Measurements from ENCODE around the gene MMP25. TPM values are rescaled to one million over a fixed set of nuclear protein-coding genes. Genes with fewer than 3 reads are reported as not detected.
"Not testable (repeated sequence)": the region's sequence is repeated elsewhere in the genome, so short reads cannot be mapped to it uniquely, and the experiment has no call there.

Gene MMP25
- polyA plus RNA-seq, 1 donor (not counting 4 experiments of a cell fraction or from before 2014, with no cell fraction given) = 0.09 TPM

DNA sequence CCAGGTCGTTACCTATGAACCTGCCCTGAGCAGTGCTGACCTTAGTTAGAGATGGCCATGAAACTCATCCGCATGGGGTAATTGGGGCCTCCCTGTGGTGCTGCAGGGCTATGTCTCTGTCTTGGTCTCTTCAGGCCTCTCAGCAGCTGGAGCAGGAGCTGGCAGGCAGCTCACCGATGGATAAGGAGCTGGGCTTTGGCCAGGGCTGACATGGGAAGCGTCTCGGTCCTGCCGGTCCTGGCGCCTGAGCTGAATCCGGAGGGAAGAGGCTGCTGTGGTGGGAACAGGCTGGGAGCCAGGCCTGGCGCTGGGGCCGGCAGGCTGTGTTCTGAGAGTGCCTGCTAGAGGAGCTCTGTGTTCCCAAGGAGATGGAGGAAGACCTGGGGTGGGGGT lies 29.2 kb downstream of the MMP25 start:
- H3K9me3 ChIP-seq (ENCODE audit: control insufficient read depth, low read depth, low read length) = no peaks in the 10 kb centered on the region
- H4K20me1 ChIP-seq (ENCODE audit: control insufficient read depth, extremely low read depth, insufficient read depth, low read length) = no peaks in the 10 kb centered on the region
- dilution Hi-C loops (cut with MboI; ENCODE audit: extremely low pct_ligation_motif_present, low sequenced_read_pairs) = no loop called here
- no peak overlapping the region for H3K27ac ChIP-seq (ENCODE audit: control insufficient read depth, insufficient read depth, low read length)
- no peak for FAIRE-seq
- no peak for DNase-seq (ENCODE audit: low read depth, low spot score)
- no peak overlapping the region for H3K4me2 ChIP-seq (ENCODE audit: control insufficient read depth, extremely low read depth, insufficient read depth, low read depth, low read length)
- no peak overlapping the region for H3K4me3 ChIP-seq (ENCODE audit: control insufficient read depth in 2 of 3, extremely low read depth in 1 of 3, insufficient read depth in 2 of 3, low read depth in 1 of 3, low read length in 3 of 3)
- H3K4me1 ChIP-seq (ENCODE audit: control insufficient read depth, extremely low read depth, insufficient read depth, low read length) = no peaks in the 10 kb centered on the region
- H3K27me3 ChIP-seq (ENCODE audit: control insufficient read depth, extremely low read depth, insufficient read depth, low read length) = peaks cover 21% of the 10 kb centered on the region
- H3K36me3 ChIP-seq (ENCODE audit: control insufficient read depth in 2 of 2, extremely low read depth in 1 of 2, insufficient read depth in 2 of 2, low read length in 2 of 2) = no peaks in the 10 kb centered on the region
- H3K9me1 ChIP-seq (ENCODE audit: control insufficient read depth, extremely low read depth, insufficient read depth, low read length) = no peaks in the 10 kb centered on the region
- TF ChIP-seq EZH2 (IDR thresholded peaks at IDR 0.05; ENCODE audit: low read length) = no peak
- TF ChIP-seq, protein P1, sequence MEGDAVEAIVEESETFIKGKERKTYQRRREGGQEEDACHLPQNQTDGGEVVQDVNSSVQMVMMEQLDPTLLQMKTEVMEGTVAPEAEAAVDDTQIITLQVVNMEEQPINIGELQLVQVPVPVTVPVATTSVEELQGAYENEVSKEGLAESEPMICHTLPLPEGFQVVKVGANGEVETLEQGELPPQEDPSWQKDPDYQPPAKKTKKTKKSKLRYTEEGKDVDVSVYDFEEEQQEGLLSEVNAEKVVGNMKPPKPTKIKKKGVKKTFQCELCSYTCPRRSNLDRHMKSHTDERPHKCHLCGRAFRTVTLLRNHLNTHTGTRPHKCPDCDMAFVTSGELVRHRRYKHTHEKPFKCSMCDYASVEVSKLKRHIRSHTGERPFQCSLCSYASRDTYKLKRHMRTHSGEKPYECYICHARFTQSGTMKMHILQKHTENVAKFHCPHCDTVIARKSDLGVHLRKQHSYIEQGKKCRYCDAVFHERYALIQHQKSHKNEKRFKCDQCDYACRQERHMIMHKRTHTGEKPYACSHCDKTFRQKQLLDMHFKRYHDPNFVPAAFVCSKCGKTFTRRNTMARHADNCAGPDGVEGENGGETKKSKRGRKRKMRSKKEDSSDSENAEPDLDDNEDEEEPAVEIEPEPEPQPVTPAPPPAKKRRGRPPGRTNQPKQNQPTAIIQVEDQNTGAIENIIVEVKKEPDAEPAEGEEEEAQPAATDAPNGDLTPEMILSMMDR (optimal IDR thresholded peaks at IDR 0.05 in 1 of 3, IDR thresholded peaks at IDR 0.05 in 1 of 3, conservative IDR thresholded peaks at IDR 0.05 in 1 of 3; ENCODE audit: extremely low read depth in 1 of 3, insufficient read depth in 2 of 3, low read length in 3 of 3) = no peak
- H2AFZ ChIP-seq (ENCODE audit: control insufficient read depth, low read length) = no peak overlapping the region
- H3K79me2 ChIP-seq (ENCODE audit: control insufficient read depth, insufficient read depth, low read length) = no peaks in the 10 kb centered on the region
- H3K9ac ChIP-seq (ENCODE audit: control insufficient read depth, extremely low read depth, insufficient read depth, low read length) = no peak overlapping the region

DNA sequence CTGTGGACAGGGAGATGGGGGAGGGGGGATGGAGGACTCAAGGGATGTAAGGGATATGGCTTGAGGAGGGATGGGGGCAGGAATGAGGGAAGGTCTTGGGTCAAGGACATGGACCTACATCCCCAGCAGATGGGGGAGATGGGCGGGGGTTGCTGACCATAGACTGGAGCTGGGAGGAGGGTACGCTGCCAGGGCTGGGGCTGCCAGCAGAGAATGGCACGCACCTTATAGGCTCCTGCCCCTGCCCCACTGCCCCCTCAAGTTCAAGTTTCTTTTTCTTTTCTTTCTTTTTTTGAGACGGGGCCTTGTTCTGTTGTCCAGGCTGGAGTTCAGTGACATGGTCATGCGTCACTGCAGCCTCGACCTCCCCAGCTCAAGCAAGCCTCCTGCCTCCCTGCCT lies 29.6 kb downstream of the MMP25 start:
- H3K36me3 ChIP-seq (ENCODE audit: control insufficient read depth in 2 of 2, extremely low read depth in 1 of 2, insufficient read depth in 2 of 2, low read length in 2 of 2); dilution Hi-C loops (cut with MboI; ENCODE audit: extremely low pct_ligation_motif_present, low sequenced_read_pairs); FAIRE-seq; H3K4me1 ChIP-seq (ENCODE audit: control insufficient read depth, extremely low read depth, insufficient read depth, low read length); DNase-seq (ENCODE audit: low read depth, low spot score); H3K9me1 ChIP-seq (ENCODE audit: control insufficient read depth, extremely low read depth, insufficient read depth, low read length); H3K79me2 ChIP-seq (ENCODE audit: control insufficient read depth, insufficient read depth, low read length); H4K20me1 ChIP-seq (ENCODE audit: control insufficient read depth, extremely low read depth, insufficient read depth, low read length); H3K4me3 ChIP-seq (ENCODE audit: control insufficient read depth in 2 of 3, extremely low read depth in 1 of 3, insufficient read depth in 2 of 3, low read depth in 1 of 3, low read length in 3 of 3); H3K9me3 ChIP-seq (ENCODE audit: control insufficient read depth, low read depth, low read length); H2AFZ ChIP-seq (ENCODE audit: control insufficient read depth, low read length); H3K4me2 ChIP-seq (ENCODE audit: control insufficient read depth, extremely low read depth, insufficient read depth, low read depth, low read length); H3K9ac ChIP-seq (ENCODE audit: control insufficient read depth, extremely low read depth, insufficient read depth, low read length); H3K27ac ChIP-seq (ENCODE audit: control insufficient read depth, insufficient read depth, low read length): not testable (repeated sequence)
- peaks cover 25% of the 10 kb centered on the region for H3K27me3 ChIP-seq (ENCODE audit: control insufficient read depth, extremely low read depth, insufficient read depth, low read length)

DNA sequence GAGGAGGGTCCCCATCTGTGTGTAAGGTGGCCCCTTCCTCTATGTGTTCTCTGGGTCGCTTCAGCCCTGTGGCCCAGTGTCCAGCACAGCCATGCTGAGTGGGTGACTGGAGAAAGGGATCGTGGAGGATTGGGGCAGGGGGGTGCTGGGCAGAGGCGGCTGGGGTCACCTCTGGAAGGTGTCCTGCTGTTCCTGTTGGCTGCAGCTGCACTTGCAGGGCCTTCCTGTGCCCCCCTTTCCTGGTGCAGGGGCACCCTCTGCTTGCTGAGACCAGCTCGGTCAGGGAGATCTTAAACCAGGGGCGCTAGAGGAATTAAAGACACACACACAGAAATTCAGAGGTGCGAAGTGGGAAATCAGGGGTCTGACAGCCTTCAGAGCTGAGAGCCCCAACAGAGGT lies 30.2 kb downstream of the MMP25 start:
- Histone ChIP-seq H2AFZ (ENCODE audit: control insufficient read depth, low read length) (no peak overlapping the region), H3K79me2 (ENCODE audit: control insufficient read depth, insufficient read depth, low read length) (no peaks in the 10 kb centered on the region), H3K9me1 (ENCODE audit: control insufficient read depth, extremely low read depth, insufficient read depth, low read length) (no peaks in the 10 kb centered on the region), H3K4me3 (ENCODE audit: control insufficient read depth in 2 of 3, extremely low read depth in 1 of 3, insufficient read depth in 2 of 3, low read depth in 1 of 3, low read length in 3 of 3) (no peak overlapping the region), H3K9ac (ENCODE audit: control insufficient read depth, extremely low read depth, insufficient read depth, low read length) (no peak overlapping the region), H3K9me3 (ENCODE audit: control insufficient read depth, low read depth, low read length) (no peaks in the 10 kb centered on the region), H4K20me1 (ENCODE audit: control insufficient read depth, extremely low read depth, insufficient read depth, low read length) (no peaks in the 10 kb centered on the region), H3K27me3 (ENCODE audit: control insufficient read depth, extremely low read depth, insufficient read depth, low read length) (peaks cover 29% of the 10 kb centered on the region), H3K36me3 (ENCODE audit: control insufficient read depth in 2 of 2, extremely low read depth in 1 of 2, insufficient read depth in 2 of 2, low read length in 2 of 2) (no peaks in the 10 kb centered on the region), H3K4me1 (ENCODE audit: control insufficient read depth, extremely low read depth, insufficient read depth, low read length) (no peaks in the 10 kb centered on the region), H3K27ac (ENCODE audit: control insufficient read depth, insufficient read depth, low read length) (no peak overlapping the region), H3K4me2 (ENCODE audit: control insufficient read depth, extremely low read depth, insufficient read depth, low read depth, low read length) (no peak overlapping the region)
- no peak for DNase-seq (ENCODE audit: low read depth, low spot score)
- no peak for FAIRE-seq
- dilution Hi-C loops (cut with MboI; ENCODE audit: extremely low pct_ligation_motif_present, low sequenced_read_pairs) = no loop called here
- TF ChIP-seq EZH2 (IDR thresholded peaks at IDR 0.05; ENCODE audit: low read length) = no peak
- TF ChIP-seq, protein P1 (optimal IDR thresholded peaks at IDR 0.05 in 1 of 3, IDR thresholded peaks at IDR 0.05 in 1 of 3, conservative IDR thresholded peaks at IDR 0.05 in 1 of 3; ENCODE audit: extremely low read depth in 1 of 3, insufficient read depth in 2 of 3, low read length in 3 of 3) = no peak

Measured in keratinocyte (primary cell).